ENCODE results near the gene ABCA6.

The ABCA6 gene

GRCh38 chr17:69141431-69142174, at the start of gene ABCA6:
Gene ABCA6, minus strand, starts transcription at chr17:69141895. Its CDS starts 1,192 bp downstream, at chr17:69140703.
- peak; percentile 35 for DNase-seq (ENCODE audit: low read depth, low spot score)
- in situ Hi-C loops (cut with HindIII; ENCODE audit: low sequenced_read_pairs), result no loop called here
- no peak within 1 kb of the TSS for H3K4me3 ChIP-seq (ENCODE audit: low read depth, low read length)
- no peak for TF ChIP-seq CTCF (IDR thresholded peaks at IDR 0.05; ENCODE audit: low read depth, low read length)

GRCh38 chr17:69188796-69189195, 47.1 kb upstream of the ABCA6 start:
- no peak overlapping the region for H3K4me3 ChIP-seq (ENCODE audit: low read depth, low read length)
- in situ Hi-C loops (cut with HindIII; ENCODE audit: low sequenced_read_pairs), result no loop called here
- no peak for TF ChIP-seq CTCF (IDR thresholded peaks at IDR 0.05; ENCODE audit: low read depth, low read length)
- DNase-seq (ENCODE audit: low read depth, low spot score), result no peak

GRCh38 chr17:69188064-69188463, 46.4 kb upstream of the ABCA6 start:
- no peak overlapping the region for H3K4me3 ChIP-seq (ENCODE audit: low read depth, low read length)
- in situ Hi-C loops (cut with HindIII; ENCODE audit: low sequenced_read_pairs), result no loop called here
- no peak for DNase-seq (ENCODE audit: low read depth, low spot score)
- no peak for TF ChIP-seq CTCF (IDR thresholded peaks at IDR 0.05; ENCODE audit: low read depth, low read length)

GRCh38 chr17:69187294-69187693, 45.6 kb upstream of the ABCA6 start:
- in situ Hi-C loops (cut with HindIII; ENCODE audit: low sequenced_read_pairs), result no loop called here
- DNase-seq (ENCODE audit: low read depth, low spot score), result no peak
- TF ChIP-seq CTCF (IDR thresholded peaks at IDR 0.05; ENCODE audit: low read depth, low read length), result no peak
- no peak overlapping the region for H3K4me3 ChIP-seq (ENCODE audit: low read depth, low read length)

GRCh38 chr17:69179227-69179952, 37.7 kb upstream of the ABCA6 start:
- in situ Hi-C loops (cut with HindIII; ENCODE audit: low sequenced_read_pairs), result no loop called here
- peak; percentile 50 for DNase-seq (ENCODE audit: low read depth, low spot score)
- no peak overlapping the region for H3K4me3 ChIP-seq (ENCODE audit: low read depth, low read length)
- no peak for TF ChIP-seq CTCF (IDR thresholded peaks at IDR 0.05; ENCODE audit: low read depth, low read length)

- DNase-seq (ENCODE audit: low read depth, low spot score), result no peak
- no peak overlapping the region for H3K4me3 ChIP-seq (ENCODE audit: low read depth, low read length)
- in situ Hi-C loops (cut with HindIII; ENCODE audit: low sequenced_read_pairs), result no loop called here
- no peak for TF ChIP-seq CTCF (IDR thresholded peaks at IDR 0.05; ENCODE audit: low read depth, low read length)
Observed at GRCh38 chr17:69176457-69176795, 34.7 kb upstream of the ABCA6 start.

Data from astrocyte of the spinal cord (primary cell).